Hepatocyte (in vitro differentiated cells): ENCODE data around the gene CSF2RB. TPM values are rescaled to one million over a fixed set of nuclear protein-coding genes. Genes with fewer than 3 reads are reported as not detected.

Experiments
- DNase-seq: peaks from one replicate; pipeline ENCODE4 v3.0.0-alpha.2; 2016; ENCODE audit warnings: low spot score
- H2AFZ ChIP-seq: fragments of 200-600 bp; sonication (generic); 2 replicates; pipeline ENCODE4 v1.6.0; 2016; ENCODE audit warnings: antibody characterized with exemption, mild to moderate bottlenecking
- H3K27ac ChIP-seq: fragments of 200-600 bp; sonication (generic); 2 replicates; pipeline ENCODE4 v1.5.1; 2016; ENCODE audit warnings: mild to moderate bottlenecking
- H3K27me3 ChIP-seq: fragments of 200-600 bp; sonication (generic); 2 replicates; pipeline ENCODE4 v1.6.1; 2016
- H3K36me3 ChIP-seq: fragments of 200-600 bp; sonication (generic); replicated peaks from 2 replicates; pipeline ENCODE4 v1.5.1; 2016; ENCODE audit warnings: low read depth; ENCODE audit not compliant: insufficient read depth
- H3K4me1 ChIP-seq: fragments of 200-600 bp; sonication (generic); 2 replicates; pipeline ENCODE4 v1.5.1; 2016; ENCODE audit warnings: mild to moderate bottlenecking, moderate library complexity; ENCODE audit not compliant: insufficient read depth
- H3K4me2 ChIP-seq: fragments of 200-600 bp; sonication (generic); 2 replicates; pipeline ENCODE4 v1.6.0; 2016
- H3K4me3 ChIP-seq: fragments of 200-600 bp; sonication (generic); 2 replicates; pipeline ENCODE4 v1.5.1; 2016; ENCODE audit warnings: mild to moderate bottlenecking
- H3K79me2 ChIP-seq: fragments of 200-600 bp; sonication (generic); 2 replicates; pipeline ENCODE4 v1.6.0; 2017; ENCODE audit warnings: mild to moderate bottlenecking
- H3K9me2 ChIP-seq: fragments of 200-600 bp; sonication (generic); replicated peaks from 2 replicates; pipeline ENCODE4 v1.6.0; 2017; ENCODE audit warnings: mild to moderate bottlenecking; ENCODE audit not compliant: insufficient read depth
- H3K9me3 ChIP-seq: fragments of 200-600 bp; sonication (generic); 2 replicates; pipeline ENCODE4 v1.5.1; 2016; ENCODE audit warnings: low read depth, mild to moderate bottlenecking
- H4K20me1 ChIP-seq: fragments of 200-600 bp; sonication (generic); 2 replicates; pipeline ENCODE4 v1.6.0; 2016; ENCODE audit warnings: mild to moderate bottlenecking; ENCODE audit not compliant: insufficient read depth, poor library complexity, severe bottlenecking
- CTCF ChIP-seq: fragments of 200-600 bp; sonication (generic); IDR thresholded peaks from 2 replicates; pipeline ENCODE4 v1.5.1; 2016; ENCODE audit warnings: antibody characterized with exemption, mild to moderate bottlenecking; ENCODE audit not compliant: poor library complexity
- EZH2 ChIP-seq: fragments of 200-600 bp; sonication (generic); IDR thresholded peaks from 2 replicates; pipeline ENCODE4 v1.6.1; 2016; ENCODE audit warnings: antibody characterized with exemption, mild to moderate bottlenecking, borderline replicate concordance
- EZH2phosphoT487 ChIP-seq: fragments of 200-600 bp; sonication (generic); IDR thresholded peaks from one replicate; pipeline ENCODE4 v1.6.1; 2018; ENCODE audit warnings: antibody characterized with exemption, mild to moderate bottlenecking, low read depth, moderate library complexity; ENCODE audit not compliant: unreplicated experiment, severe bottlenecking
- WGBS: methylation state at CpG from one replicate; pipeline ENCODE4 v1.1.6; 2016; ENCODE audit warnings: low lambda C conversion rate; ENCODE audit errors: missing lambda C conversion rate; 5-methylcytosine and 5-hydroxymethylcytosine counted together
- polyA plus RNA-seq: library from polyadenylated mRNA; unstranded; fragments of >200 nt; fragmentation: Nextera tagmentation; extraction: Ambion mirVana; gene quantifications from 2 replicates; pipeline ENCODE4 v1.2.1, GENCODE V29; 2016
- total RNA-seq: library from RNA; depleted of rRNA; stranded (reverse); fragments of >200 nt; gene quantifications from 2 replicates; pipeline ENCODE4 v1.2.3, GENCODE V29; 2014

CSF2RB gene
- total and polyA plus RNA-seq, 2 experiments from 2014 or later, result 0.83 TPM; not detected in 1

- Histone ChIP-seq H3K27ac (no peak overlapping the region), H2AFZ (no peak overlapping the region), H3K4me2 (no peak overlapping the region), H3K9me3 (no peaks in the 10 kb centered on the region), H3K27me3 (peaks cover 11% of the 10 kb centered on the region), H4K20me1 (no peaks in the 10 kb centered on the region), H3K79me2 (no peaks in the 10 kb centered on the region), H3K4me3 (no peak overlapping the region), H3K36me3 (no peaks in the 10 kb centered on the region), H3K9me2 (no peaks in the 10 kb centered on the region), H3K4me1 (peaks cover 6% of the 10 kb centered on the region)
- DNase-seq, result no peak
- 89% methylated on average over 6 of the region's 6 CpGs for WGBS
- TF ChIP-seq CTCF (no peak), EZH2phosphoT487 (no peak)
Observed at GRCh38 chr22:36875741-36876140, 37.7 kb upstream of the CSF2RB start.

- Histone ChIP-seq H3K27me3 (peaks cover 5% of the 10 kb centered on the region), H3K4me2 (no peak overlapping the region), H3K4me3 (no peak overlapping the region), H2AFZ (no peak overlapping the region), H3K36me3 (no peaks in the 10 kb centered on the region), H3K79me2 (no peaks in the 10 kb centered on the region), H3K9me3 (no peaks in the 10 kb centered on the region), H3K27ac (no peak overlapping the region), H3K4me1 (no peaks in the 10 kb centered on the region), H4K20me1 (no peaks in the 10 kb centered on the region), H3K9me2 (no peaks in the 10 kb centered on the region)
- DNase-seq, result no peak
- TF ChIP-seq CTCF (no peak), EZH2phosphoT487 (no peak), EZH2 (no peak)
- WGBS, result 76% methylated on average over 7 of the region's 7 CpGs
Observed at GRCh38 chr22:36879775-36880174, 33.7 kb upstream of the CSF2RB start.

GRCh38 chr22:36881504-36882245 is 31.8 kb upstream of the CSF2RB start:
- H3K9me2 ChIP-seq, result no peaks in the 10 kb centered on the region
- H3K36me3 ChIP-seq, result no peaks in the 10 kb centered on the region
- TF ChIP-seq EZH2 (no peak), CTCF (no peak), EZH2phosphoT487 (no peak)
- H2AFZ ChIP-seq, result no peak overlapping the region
- no peaks in the 10 kb centered on the region for H4K20me1 ChIP-seq
- no peaks in the 10 kb centered on the region for H3K9me3 ChIP-seq
- DNase-seq, result no peak
- no peak overlapping the region for H3K27ac ChIP-seq
- no peaks in the 10 kb centered on the region for H3K79me2 ChIP-seq
- no peak overlapping the region for H3K4me2 ChIP-seq
- peaks cover 5% of the 10 kb centered on the region for H3K27me3 ChIP-seq
- no peaks in the 10 kb centered on the region for H3K4me1 ChIP-seq
- WGBS, result 100% methylated on average over 1 of the region's 1 CpG
- H3K4me3 ChIP-seq, result no peak overlapping the region
